GM12878 (cell line): ENCODE data around the gene RPL35A. TPM values are rescaled to one million over a fixed set of nuclear protein-coding genes. Genes with fewer than 3 reads are reported as not detected.
A peak's percentile ranks its signal among the peaks of the same experiment; 100 is the strongest.

Experiments
- ASH2L ChIP-seq: fragments of 300-600, 200-600 bp; sonication (generic); IDR thresholded peaks from 2 replicates; pipeline ENCODE4 v1.6.1; 2017; ENCODE audit warnings: low read depth, mild to moderate bottlenecking, borderline replicate concordance
- FOXM1 ChIP-seq: IDR thresholded peaks from 2 replicates; pipeline ENCODE4 v1.6.1; 2012; ENCODE audit warnings: low read depth, mild to moderate bottlenecking, inconsistent platforms, low read length, moderate library complexity
- IRF4 ChIP-seq: IDR thresholded peaks from 2 replicates; pipeline ENCODE4 v1.6.1; 2011; ENCODE audit warnings: low read depth, low read length
- JUNB ChIP-seq: IDR thresholded peaks from 2 replicates; pipeline ENCODE4 v1.6.1; 2016; ENCODE audit warnings: antibody characterized with exemption, mild to moderate bottlenecking
- KDM1A ChIP-seq: fragments of 200-600 bp; sonication (generic); IDR thresholded peaks from 2 replicates; pipeline ENCODE4 v1.6.1; 2016; ENCODE audit warnings: borderline replicate concordance
- MYB ChIP-seq: fragments of 150-350 bp; IDR thresholded peaks from 2 replicates; pipeline ENCODE4 v1.6.1; 2014; ENCODE audit warnings: mild to moderate bottlenecking, low read depth, low read length, borderline replicate concordance
- NFIC ChIP-seq: IDR thresholded peaks from 2 replicates; pipeline ENCODE4 v1.6.1; 2012; ENCODE audit warnings: low read depth, mild to moderate bottlenecking, inconsistent platforms, low read length, moderate library complexity
- NFYA ChIP-seq: IDR thresholded peaks from 2 replicates; pipeline ENCODE4 v1.6.1; 2011; ENCODE audit warnings: low read depth, mild to moderate bottlenecking, low read length, improper control_type of control experiment, borderline replicate concordance
- POLR2AphosphoS2 ChIP-seq: IDR thresholded peaks from 2 replicates; pipeline ENCODE4 v1.6.1; 2011; ENCODE audit warnings: low read depth, mild to moderate bottlenecking, low read length, improper control_type of control experiment, moderate library complexity
- RAD21 ChIP-seq: IDR thresholded peaks from 2 replicates; pipeline ENCODE4 v1.6.1; 2011; ENCODE audit warnings: mild to moderate bottlenecking, low read depth, low read length, moderate library complexity; ENCODE audit not compliant: insufficient read depth
- RBBP5 ChIP-seq: fragments of 200-600 bp; sonication (generic); conservative IDR thresholded peaks from 2 replicates; pipeline ENCODE4 v1.6.1; 2016
- RFX5 ChIP-seq: IDR thresholded peaks from 2 replicates; pipeline ENCODE4 v1.6.1; 2011; ENCODE audit warnings: low read depth, low read length, improper control_type of control experiment
- RUNX3 ChIP-seq: IDR thresholded peaks from 2 replicates; pipeline ENCODE4 v1.6.1; 2012; ENCODE audit warnings: low read length, inconsistent platforms
- SMAD1 ChIP-seq: fragments of 450-650 bp; IDR thresholded peaks from 2 replicates; pipeline ENCODE4 v1.6.1; 2018; ENCODE audit warnings: mild to moderate bottlenecking, low read depth; ENCODE audit not compliant: partially characterized antibody
- SREBF1 ChIP-seq: IDR thresholded peaks from 2 replicates; pipeline ENCODE4 v1.6.1; 2012; ENCODE audit warnings: mild to moderate bottlenecking, low read length
- STAT3 ChIP-seq: IDR thresholded peaks from 2 replicates; pipeline ENCODE4 v1.6.1; 2011; ENCODE audit warnings: low read depth, low read length, improper control_type of control experiment
- TBL1XR1 ChIP-seq: IDR thresholded peaks from 2 replicates; pipeline ENCODE4 v1.6.1; 2012; ENCODE audit warnings: low read depth, low read length, improper control_type of control experiment
- YY1 ChIP-seq: IDR thresholded peaks from 2 replicates; pipeline ENCODE4 v1.6.1; 2011; ENCODE audit warnings: low read depth, mild to moderate bottlenecking, low read length
- ZBED1 ChIP-seq: IDR thresholded peaks from 2 replicates; pipeline ENCODE4 v1.6.1; 2016; ENCODE audit warnings: borderline replicate concordance
- ZNF207 ChIP-seq: fragments of 450-650 bp; IDR thresholded peaks from 2 replicates; pipeline ENCODE4 v1.6.1; 2014; ENCODE audit warnings: antibody characterized with exemption, mild to moderate bottlenecking, borderline replicate concordance
- ZNF24 ChIP-seq: fragments of 450-650 bp; IDR thresholded peaks from 2 replicates; pipeline ENCODE4 v1.6.1; 2017; ENCODE audit warnings: antibody characterized with exemption, mild to moderate bottlenecking
- ZZZ3 ChIP-seq: IDR thresholded peaks from 2 replicates; pipeline ENCODE4 v1.6.1; 2011; ENCODE audit warnings: low read depth; ENCODE audit not compliant: control insufficient read depth, insufficient read length
- polyA plus RNA-seq, 11 experiments: library from polyadenylated mRNA; depleted of rRNA in 4 of 11; unstranded in 6 of 11; stranded (reverse) in 5 of 11; fragments of >200 nt; fragmentation: Nextera tagmentation in 4 of 11; fragmentation: Illumina TruSeq in 1 of 11; extraction: Ambion mirVana in 4 of 11; extraction: Trizol in 1 of 11; gene quantifications; 1 replicate in 1 of 11; 2 replicates in 10 of 11; pipeline versions ENCODE4 v1.2.1 to v1.2.3, GENCODE V29; 2011 to 2016; ENCODE audit warnings: inconsistent platforms in 2 of 11, missing spikeins in 2 of 11, low read depth in 1 of 11
- total RNA-seq, 4 experiments: library from RNA; depleted of rRNA in 3 of 4; stranded (reverse); fragments of >200 nt in 3 of 4; fragmentation: Illumina TruSeq in 1 of 4; extraction: Trizol in 1 of 4; gene quantifications; 2 replicates each; pipeline versions ENCODE4 v1.2.1 to v1.2.3, GENCODE V29; 2013 to 2021
- TF ChIP-seq, protein P1 (sequence below): fragments of 450-650 bp; IDR thresholded peaks from 2 replicates; pipeline ENCODE4 v1.6.1; 2017; ENCODE audit warnings: mild to moderate bottlenecking
- TF ChIP-seq, protein P2 (sequence below): fragments of 450-650 bp; IDR thresholded peaks from 2 replicates; pipeline ENCODE4 v1.6.1; 2017; ENCODE audit warnings: borderline replicate concordance
- TF ChIP-seq, protein P3 (sequence below): fragments of 450-650 bp; IDR thresholded peaks from 2 replicates; pipeline ENCODE4 v1.6.1; 2017; ENCODE audit warnings: mild to moderate bottlenecking, moderate library complexity

Gene RPL35A
- total and polyA plus RNA-seq, 10 of the 15 experiments (the other 5 are each of a cell fraction or from before 2014, with no cell fraction given): 774 to 3,144 (median 1,843) TPM

DNA sequence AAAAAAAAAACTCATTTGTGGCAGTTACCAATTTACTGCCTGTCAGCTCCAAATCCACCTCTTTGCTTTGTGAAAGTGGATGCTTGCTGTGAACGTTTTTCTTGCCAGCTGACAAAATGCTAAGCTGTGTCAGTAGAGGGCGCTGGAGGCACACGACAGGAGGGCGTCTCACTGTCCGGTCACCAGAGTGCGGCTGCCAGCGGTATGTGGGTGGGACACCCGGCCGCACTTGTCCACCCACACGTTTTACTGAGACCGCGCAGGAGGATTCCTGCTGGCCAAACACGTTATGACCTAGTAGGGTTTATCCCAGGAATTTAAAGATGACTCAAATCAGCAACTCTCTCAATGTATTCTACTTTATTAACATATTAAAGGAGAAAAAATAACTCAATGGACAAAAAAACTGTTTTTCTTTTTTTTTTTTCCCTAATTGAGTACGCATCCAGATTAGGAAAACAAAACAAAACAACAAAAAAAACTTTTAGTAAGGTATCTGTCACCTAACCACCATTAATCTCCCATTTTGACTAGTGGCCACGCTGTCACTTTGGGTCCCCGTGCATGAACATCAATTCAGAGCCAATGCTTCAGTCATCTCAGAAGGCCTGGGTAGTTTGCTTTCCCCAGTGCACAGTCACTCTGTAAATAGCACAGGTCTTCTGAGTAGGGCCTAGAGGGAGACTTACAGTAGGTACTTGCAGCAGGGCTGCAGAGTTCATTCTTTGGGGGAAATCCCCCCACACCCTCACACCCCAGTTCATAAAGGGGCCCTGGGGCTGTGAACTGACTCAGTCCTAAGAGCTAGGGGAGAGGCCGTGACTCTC is 43.8 kb upstream of the RPL35A start (continued):
- TF ChIP-seq, protein P1, sequence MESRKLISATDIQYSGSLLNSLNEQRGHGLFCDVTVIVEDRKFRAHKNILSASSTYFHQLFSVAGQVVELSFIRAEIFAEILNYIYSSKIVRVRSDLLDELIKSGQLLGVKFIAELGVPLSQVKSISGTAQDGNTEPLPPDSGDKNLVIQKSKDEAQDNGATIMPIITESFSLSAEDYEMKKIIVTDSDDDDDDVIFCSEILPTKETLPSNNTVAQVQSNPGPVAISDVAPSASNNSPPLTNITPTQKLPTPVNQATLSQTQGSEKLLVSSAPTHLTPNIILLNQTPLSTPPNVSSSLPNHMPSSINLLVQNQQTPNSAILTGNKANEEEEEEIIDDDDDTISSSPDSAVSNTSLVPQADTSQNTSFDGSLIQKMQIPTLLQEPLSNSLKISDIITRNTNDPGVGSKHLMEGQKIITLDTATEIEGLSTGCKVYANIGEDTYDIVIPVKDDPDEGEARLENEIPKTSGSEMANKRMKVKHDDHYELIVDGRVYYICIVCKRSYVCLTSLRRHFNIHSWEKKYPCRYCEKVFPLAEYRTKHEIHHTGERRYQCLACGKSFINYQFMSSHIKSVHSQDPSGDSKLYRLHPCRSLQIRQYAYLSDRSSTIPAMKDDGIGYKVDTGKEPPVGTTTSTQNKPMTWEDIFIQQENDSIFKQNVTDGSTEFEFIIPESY: 0 out of 2 replicates have a peak, but pooled peaks have one; percentile 4
- TF ChIP-seq, protein P2, sequence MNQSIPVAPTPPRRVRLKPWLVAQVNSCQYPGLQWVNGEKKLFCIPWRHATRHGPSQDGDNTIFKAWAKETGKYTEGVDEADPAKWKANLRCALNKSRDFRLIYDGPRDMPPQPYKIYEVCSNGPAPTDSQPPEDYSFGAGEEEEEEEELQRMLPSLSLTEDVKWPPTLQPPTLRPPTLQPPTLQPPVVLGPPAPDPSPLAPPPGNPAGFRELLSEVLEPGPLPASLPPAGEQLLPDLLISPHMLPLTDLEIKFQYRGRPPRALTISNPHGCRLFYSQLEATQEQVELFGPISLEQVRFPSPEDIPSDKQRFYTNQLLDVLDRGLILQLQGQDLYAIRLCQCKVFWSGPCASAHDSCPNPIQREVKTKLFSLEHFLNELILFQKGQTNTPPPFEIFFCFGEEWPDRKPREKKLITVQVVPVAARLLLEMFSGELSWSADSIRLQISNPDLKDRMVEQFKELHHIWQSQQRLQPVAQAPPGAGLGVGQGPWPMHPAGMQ: no peak
- peak; percentile 69 for TF ChIP-seq FOXM1
- TF ChIP-seq RBBP5: no peak
- 0 out of 2 replicates have a peak, but pooled peaks have one; percentile 36 for TF ChIP-seq ZNF207
- TF ChIP-seq ZZZ3: no peak
- TF ChIP-seq NFIC: peak; percentile 57; the same call in 1 of the 2 replicates
- no peak for TF ChIP-seq KDM1A
- TF ChIP-seq, protein P3, sequence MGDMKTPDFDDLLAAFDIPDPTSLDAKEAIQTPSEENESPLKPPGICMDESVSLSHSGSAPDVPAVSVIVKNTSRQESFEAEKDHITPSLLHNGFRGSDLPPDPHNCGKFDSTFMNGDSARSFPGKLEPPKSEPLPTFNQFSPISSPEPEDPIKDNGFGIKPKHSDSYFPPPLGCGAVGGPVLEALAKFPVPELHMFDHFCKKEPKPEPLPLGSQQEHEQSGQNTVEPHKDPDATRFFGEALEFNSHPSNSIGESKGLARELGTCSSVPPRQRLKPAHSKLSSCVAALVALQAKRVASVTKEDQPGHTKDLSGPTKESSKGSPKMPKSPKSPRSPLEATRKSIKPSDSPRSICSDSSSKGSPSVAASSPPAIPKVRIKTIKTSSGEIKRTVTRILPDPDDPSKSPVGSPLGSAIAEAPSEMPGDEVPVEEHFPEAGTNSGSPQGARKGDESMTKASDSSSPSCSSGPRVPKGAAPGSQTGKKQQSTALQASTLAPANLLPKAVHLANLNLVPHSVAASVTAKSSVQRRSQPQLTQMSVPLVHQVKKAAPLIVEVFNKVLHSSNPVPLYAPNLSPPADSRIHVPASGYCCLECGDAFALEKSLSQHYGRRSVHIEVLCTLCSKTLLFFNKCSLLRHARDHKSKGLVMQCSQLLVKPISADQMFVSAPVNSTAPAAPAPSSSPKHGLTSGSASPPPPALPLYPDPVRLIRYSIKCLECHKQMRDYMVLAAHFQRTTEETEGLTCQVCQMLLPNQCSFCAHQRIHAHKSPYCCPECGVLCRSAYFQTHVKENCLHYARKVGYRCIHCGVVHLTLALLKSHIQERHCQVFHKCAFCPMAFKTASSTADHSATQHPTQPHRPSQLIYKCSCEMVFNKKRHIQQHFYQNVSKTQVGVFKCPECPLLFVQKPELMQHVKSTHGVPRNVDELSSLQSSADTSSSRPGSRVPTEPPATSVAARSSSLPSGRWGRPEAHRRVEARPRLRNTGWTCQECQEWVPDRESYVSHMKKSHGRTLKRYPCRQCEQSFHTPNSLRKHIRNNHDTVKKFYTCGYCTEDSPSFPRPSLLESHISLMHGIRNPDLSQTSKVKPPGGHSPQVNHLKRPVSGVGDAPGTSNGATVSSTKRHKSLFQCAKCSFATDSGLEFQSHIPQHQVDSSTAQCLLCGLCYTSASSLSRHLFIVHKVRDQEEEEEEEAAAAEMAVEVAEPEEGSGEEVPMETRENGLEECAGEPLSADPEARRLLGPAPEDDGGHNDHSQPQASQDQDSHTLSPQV: no peak
- TF ChIP-seq IRF4: peak; percentile 72; the same call in 1 of the 2 replicates
- peak; percentile 68 for TF ChIP-seq JUNB
- no peak for TF ChIP-seq MYB
- no peak for TF ChIP-seq ZBED1
- TF ChIP-seq RAD21: peak; percentile 93
- no peak for TF ChIP-seq NFYA
- TF ChIP-seq RUNX3: peak; percentile 74
- TF ChIP-seq ZNF24: no peak
- TF ChIP-seq STAT3: no peak
- peak; percentile 51; the same call in 1 of the 2 replicates for TF ChIP-seq YY1
- TF ChIP-seq SREBF1: no peak
- TF ChIP-seq SMAD1: no peak
- no peak for TF ChIP-seq RFX5
- TF ChIP-seq TBL1XR1: 0 out of 2 replicates have a peak, but pooled peaks have one; percentile 28
- no peak for TF ChIP-seq POLR2AphosphoS2
- no peak for TF ChIP-seq ASH2L
